HG03378 (cell line): ENCODE measurements around the gene AGPAT2.
A peak's percentile ranks its signal among the peaks of the same experiment; 100 is the strongest.

Source experiments
- ATAC-seq: cut with Tn5 transposase; IDR thresholded peaks from one replicate; pipeline ENCODE4 v1.9.1; 2021; ENCODE audit warnings: mild to moderate bottlenecking, moderate library complexity; ENCODE audit not compliant: unreplicated experiment

AGPAT2 gene

DNA sequence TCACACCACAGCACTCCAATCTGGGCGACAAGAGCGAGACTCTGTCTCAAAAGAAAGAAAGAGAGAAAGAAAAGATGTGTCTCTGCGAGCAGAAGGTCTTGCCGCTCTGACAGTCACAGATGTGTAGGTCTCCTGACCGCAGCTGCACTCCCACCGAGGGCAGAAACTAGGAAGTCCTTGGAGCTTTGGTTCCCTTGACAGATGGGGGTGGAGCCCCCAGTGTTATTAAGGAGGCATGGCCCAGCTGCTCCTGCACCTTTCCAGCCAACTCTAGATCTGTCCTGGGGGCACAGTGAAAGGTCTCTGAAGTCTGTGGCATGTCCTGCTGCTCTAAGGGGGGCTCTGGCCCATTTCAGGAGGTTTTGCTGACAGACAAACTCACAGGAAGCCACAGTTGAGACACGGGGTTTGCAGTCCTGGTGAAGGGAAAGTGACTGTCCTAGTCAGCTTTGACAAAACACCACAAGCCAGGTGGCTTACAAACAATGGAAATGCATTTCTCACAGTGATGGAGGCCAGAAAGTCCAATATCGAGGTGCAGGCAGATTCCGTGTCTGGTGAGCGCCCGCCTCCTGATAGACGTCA lies 16.1 kb upstream of the AGPAT2 start:
- ATAC-seq = no peak

DNA sequence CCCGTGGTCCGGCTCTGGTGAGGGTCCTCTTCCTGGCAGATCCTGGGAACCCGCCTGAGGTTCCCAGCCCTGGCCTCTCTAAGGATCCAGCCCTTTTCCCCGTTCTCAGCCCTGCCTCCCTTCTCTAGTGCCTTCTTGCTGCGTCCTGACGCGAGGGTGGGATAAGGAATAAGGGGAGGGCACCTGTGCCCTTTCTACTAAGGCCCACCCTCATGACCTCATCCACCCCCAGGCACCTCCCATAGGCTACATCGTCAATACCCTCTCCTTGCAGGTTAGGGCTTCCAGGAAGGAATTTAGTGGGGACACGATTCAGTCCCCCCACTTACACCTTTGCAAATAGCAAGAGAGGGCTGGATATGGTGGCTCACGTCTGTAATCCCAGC lies 14.4 kb upstream of the AGPAT2 start:
- ATAC-seq = no peak

DNA sequence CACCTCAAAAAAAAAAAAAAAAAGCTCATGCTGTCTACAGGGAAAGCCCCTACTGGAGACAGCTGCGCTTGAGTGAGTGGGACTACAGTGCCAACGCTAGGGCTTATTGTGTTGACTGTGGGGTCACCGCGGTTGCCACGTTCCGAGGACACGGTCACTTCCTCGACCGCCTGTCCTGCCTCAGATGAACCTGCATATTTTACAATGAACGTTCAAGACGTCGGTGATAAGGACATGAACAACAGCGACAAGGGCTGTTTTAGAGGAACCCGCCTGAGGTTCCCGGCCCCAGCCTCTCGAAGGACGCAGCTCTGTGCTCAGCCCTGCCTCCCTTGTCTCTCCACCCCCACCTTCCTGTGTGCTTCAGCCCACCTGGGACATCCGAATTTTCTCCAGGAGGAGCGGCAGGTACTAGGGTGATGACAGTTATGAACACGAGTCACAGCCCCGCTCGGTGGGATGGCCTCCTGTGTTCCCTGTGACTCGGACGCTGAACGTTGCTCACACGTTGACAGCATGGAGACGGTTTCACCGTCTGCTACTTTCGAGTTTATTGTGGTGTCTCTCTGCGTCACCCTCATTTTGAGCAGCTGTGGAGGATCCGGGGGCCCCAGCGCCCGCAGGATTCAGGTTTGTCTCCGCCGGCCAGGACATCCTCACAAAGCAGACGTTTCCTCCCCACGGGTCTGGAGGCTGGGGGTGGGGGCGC lies 13.9 kb upstream of the AGPAT2 start:
- ATAC-seq = peak; percentile 49

GRCh38 chr9:136700304-136700703 lies 13.0 kb upstream of the AGPAT2 start:
- no peak for ATAC-seq

GRCh38 chr9:136698635-136699246 lies 11.5 kb upstream of the AGPAT2 start:
- ATAC-seq = no peak

DNA sequence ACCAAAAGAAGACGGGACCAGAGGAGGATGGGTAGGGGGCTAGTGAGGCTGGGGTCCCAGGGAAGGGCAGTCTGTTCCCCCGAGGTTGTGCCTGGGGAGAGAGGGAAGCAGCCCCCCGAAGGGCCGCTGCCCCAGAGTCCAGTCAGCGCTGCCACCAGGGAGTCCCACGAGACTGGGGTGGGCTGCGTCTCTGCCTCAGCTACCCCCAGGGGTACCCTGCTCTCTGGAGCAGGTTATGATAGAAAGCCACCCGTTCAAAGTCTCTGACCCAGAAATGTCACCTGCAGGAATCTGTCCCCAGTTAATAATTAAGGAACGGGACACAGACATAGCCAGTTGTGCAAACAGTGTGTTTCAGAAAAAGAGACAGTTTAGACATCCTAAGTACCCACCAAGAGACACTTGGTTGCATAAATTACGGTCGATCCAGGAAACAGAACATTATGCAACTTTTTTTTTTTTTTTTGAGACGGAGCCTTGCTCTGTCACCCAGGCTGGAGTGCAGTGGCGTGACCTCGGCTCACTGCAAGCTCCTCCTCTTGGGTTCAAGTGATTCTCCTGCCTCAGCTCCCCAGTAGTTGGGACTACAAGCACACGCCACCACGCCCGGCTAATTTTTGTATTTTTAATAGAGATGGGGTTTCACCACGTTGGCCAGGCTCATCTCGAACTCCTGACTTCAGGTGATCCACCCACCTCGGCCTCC lies 10.7 kb upstream of the AGPAT2 start:
- no peak for ATAC-seq

DNA sequence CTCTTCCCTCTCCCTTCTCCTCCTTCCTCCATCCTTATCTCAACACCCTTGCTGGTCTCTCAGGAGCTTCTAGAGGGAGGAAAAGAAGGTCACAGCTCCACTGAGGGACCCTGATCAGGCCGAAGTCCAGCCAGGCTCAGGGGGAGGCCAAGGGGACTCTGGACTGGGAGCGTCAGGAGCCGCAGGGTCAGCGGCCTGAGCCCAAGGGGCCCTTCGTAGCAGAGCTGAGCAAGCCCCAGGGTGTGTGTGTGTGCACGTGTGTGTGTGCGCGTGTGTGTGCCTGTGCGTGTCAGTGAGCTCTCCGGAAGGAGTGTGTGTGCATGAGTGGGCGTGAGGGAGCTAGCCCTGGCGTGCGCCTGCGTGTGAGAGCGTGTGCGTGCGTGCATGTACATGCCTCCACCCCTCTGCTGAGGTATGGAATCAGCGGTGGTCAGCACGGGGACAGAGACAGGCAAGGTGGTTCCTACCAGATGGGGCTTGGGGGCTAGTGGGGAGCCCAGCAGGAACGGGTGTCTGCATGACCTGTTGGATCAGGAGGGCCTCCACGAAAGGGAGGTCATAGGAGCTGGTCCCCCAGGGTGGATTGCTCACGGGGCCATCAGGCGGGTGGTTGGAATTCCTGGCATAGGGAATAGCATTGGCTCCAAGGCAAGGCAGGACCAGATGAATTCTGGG lies 10.0 kb upstream of the AGPAT2 start:
- no peak for ATAC-seq

- no peak for ATAC-seq
Observed at GRCh38 chr9:136696502-136696901, 9.2 kb upstream of the AGPAT2 start.

GRCh38 chr9:136695955-136696354 lies 8.7 kb upstream of the AGPAT2 start:
- ATAC-seq = no peak

GRCh38 chr9:136695435-136695895 lies 8.2 kb upstream of the AGPAT2 start:
- ATAC-seq = no peak

- no peak for ATAC-seq
Observed at GRCh38 chr9:136694872-136695247, 7.6 kb upstream of the AGPAT2 start.

DNA sequence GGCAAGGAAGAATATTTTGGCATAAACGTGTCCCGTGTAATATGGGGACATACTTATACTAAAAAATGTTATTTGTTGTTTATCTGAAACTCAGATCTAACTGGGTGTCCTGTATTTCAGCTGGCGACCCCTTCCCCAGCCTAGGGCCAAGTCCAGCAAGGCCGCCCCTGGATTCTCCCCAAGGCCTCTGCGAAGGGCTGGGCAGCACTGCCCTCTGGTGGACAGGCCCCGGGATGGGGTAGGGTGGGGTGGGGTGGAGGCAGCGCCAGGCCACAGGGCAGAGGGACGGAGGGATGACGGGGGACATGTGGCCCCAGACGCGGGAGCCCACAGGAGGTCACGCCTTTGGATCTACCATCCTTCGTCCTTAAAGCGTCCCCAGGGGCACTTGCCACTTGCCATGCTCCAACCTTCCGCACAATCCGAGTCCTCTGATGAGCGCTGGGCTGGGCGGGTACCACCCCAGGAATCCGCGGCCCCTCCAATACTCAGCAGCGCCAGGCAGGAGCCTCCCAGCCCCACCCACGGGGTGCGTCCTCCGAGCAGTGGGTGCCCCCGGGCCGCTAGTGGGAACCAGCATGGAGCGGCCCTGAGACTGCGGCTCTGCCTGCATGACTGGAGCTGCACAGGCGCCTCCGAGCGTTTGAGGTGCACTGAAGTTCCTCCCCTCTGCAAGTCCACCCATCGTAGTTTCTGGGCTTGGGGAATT lies 7.1 kb upstream of the AGPAT2 start:
- ATAC-seq = no peak

DNA sequence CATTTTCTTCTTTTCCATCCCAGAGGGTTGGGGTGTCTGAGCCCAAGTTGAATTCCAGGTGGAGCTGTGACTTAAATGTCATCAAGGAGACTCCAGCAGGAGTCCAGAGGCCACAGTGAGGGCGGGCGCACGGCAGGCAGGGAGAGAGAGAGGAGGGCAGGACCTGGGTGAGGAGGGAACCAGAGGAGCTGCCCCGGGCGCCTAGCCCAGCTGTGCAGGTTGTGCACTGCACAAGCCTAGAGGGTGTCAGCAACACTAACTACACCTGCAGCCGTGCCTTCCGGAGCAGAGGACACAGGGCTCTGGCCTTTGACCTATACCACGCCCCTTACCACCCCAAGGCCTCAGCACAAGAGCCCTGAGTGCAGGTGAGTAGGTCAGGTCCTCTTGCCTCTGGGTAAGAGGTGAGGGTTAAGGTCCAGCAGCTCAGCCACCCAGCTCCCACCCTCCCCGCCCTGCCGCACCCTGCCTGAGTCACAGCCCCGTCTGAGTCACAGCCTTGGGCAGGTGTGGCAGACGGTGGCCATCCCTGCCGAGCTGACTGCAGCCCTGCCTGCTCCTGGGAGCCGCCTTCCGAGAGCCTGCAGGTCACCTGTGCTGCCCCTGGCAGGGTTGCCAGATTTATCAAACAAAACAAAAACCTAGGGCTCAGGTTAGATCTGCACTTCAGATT lies 6.4 kb upstream of the AGPAT2 start:
- ATAC-seq = no peak

- no peak for ATAC-seq
Observed at GRCh38 chr9:136693135-136693489, 5.9 kb upstream of the AGPAT2 start.

- no peak for ATAC-seq
Observed at GRCh38 chr9:136692185-136693134, 5.2 kb upstream of the AGPAT2 start.

- no peak for ATAC-seq
Observed at GRCh38 chr9:136691316-136692184, 4.3 kb upstream of the AGPAT2 start.

GRCh38 chr9:136690806-136691261 lies 3.6 kb upstream of the AGPAT2 start:
- no peak for ATAC-seq
